Endothelial cell of umbilical vein (primary cell): ENCODE results near the gene PDGFRB. TPM values are rescaled to one million over a fixed set of nuclear protein-coding genes. Genes with fewer than 3 reads are reported as not detected.

Source experiments
- BruUV-seq: library from RNA; stranded (reverse); fragments of 400-500 nt; replicated peaks from 2 replicates; lab custom pipeline; 2021; lab: Mats Ljungman, UMichigan
- CTCF ChIA-PET: fragments of 300-600, 350-600 bp; sonication (Branson Sonifier 250); formaldehyde crosslinking; loops from one replicate; lab custom pipeline; 2021; ENCODE audit warnings: antibody characterized with exemption, inconsistent platforms; lab: Charles Lee
- POLR2A ChIA-PET: fragments of 300-600, 350-600 bp; sonication (Branson Sonifier 250); formaldehyde crosslinking; loops from one replicate; lab custom pipeline; 2021; ENCODE audit warnings: antibody characterized with exemption, inconsistent platforms; lab: Charles Lee
- DNase-seq: peaks from one replicate; pipeline ENCODE4 v3.0.0-alpha.2; 2011; ENCODE audit warnings: low read depth, low spot score
- FAIRE-seq: peaks from 2 replicates; lab custom pipeline; 2011; peaks lifted over from hg19 to GRCh38; lab: Jason Lieb, UNC
- H2AFZ ChIP-seq: 2 replicates; pipeline ENCODE4 v1.6.0; 2012; ENCODE audit warnings: low read depth, low read length, control low read depth, inconsistent platforms
- H3K27ac ChIP-seq: 2 replicates; pipeline ENCODE4 v1.5.1; 2011; ENCODE audit warnings: low read depth, mild to moderate bottlenecking, control low read depth, low read length, moderate library complexity; ENCODE audit not compliant: insufficient read depth
- H3K27me3 ChIP-seq, 2 experiments: 2 replicates each; pipeline versions ENCODE4 v1.6.0 to v1.6.1; 2011; ENCODE audit warnings: low read length in 2 of 2, mixed read lengths in 1 of 2; ENCODE audit not compliant: control insufficient read depth in 2 of 2, insufficient read depth in 2 of 2
- H3K36me3 ChIP-seq, 2 experiments: 2 replicates in 1 of 2; 3 replicates in 1 of 2; pipeline ENCODE4 v1.5.1; 2011; ENCODE audit warnings: low read length in 2 of 2, mild to moderate bottlenecking in 1 of 2, moderate library complexity in 1 of 2; ENCODE audit not compliant: control insufficient read depth in 2 of 2, insufficient read depth in 2 of 2; ENCODE audit errors: extremely low read depth in 1 of 2
- H3K4me1 ChIP-seq: 3 replicates; pipeline ENCODE4 v1.5.1; 2011; ENCODE audit warnings: mild to moderate bottlenecking, low read length; ENCODE audit not compliant: control insufficient read depth, insufficient read depth; ENCODE audit errors: extremely low read depth
- H3K4me2 ChIP-seq: 2 replicates; pipeline ENCODE4 v1.6.1; 2011; ENCODE audit warnings: low read length, control low read depth, mixed read lengths; ENCODE audit not compliant: insufficient read depth
- H3K4me3 ChIP-seq, 3 experiments: fragments of 200-600 bp in 1 of 3; sonication (generic), shearing (Covaris generic) in 1 of 3; replicated peaks in 1 of 3; 2 replicates each; pipeline ENCODE4 v1.5.1; 2011 to 2016; ENCODE audit warnings: control low read depth in 3 of 3, low read length in 3 of 3, mild to moderate bottlenecking in 2 of 3, inconsistent platforms in 1 of 3, low read depth in 1 of 3, moderate library complexity in 1 of 3; ENCODE audit not compliant: insufficient read depth in 1 of 3
- H3K79me2 ChIP-seq: 2 replicates; pipeline ENCODE4 v1.6.0; 2012; ENCODE audit warnings: low read length, inconsistent platforms; ENCODE audit not compliant: control insufficient read depth, insufficient read depth
- H3K9ac ChIP-seq: replicated peaks from 2 replicates; pipeline ENCODE3; 2011; ENCODE audit warnings: low read length, control low read depth; ENCODE audit not compliant: insufficient read depth; ENCODE audit errors: extremely low read depth
- H3K9me1 ChIP-seq: replicated peaks from 3 replicates; pipeline ENCODE4 v1.6.0; 2011; ENCODE audit warnings: mild to moderate bottlenecking, low read length; ENCODE audit not compliant: control insufficient read depth, insufficient read depth; ENCODE audit errors: extremely low read depth
- H3K9me3 ChIP-seq: replicated peaks from 2 replicates; pipeline ENCODE4 v1.5.1; 2012; ENCODE audit warnings: low read length, inconsistent platforms; ENCODE audit not compliant: control insufficient read depth, insufficient read depth
- H4K20me1 ChIP-seq: replicated peaks from 2 replicates; pipeline ENCODE3; 2011; ENCODE audit warnings: mild to moderate bottlenecking, low read length; ENCODE audit not compliant: control insufficient read depth, insufficient read depth; ENCODE audit errors: extremely low read depth
- EZH2 ChIP-seq: IDR thresholded peaks from 2 replicates; pipeline ENCODE4 v1.6.1; 2012; ENCODE audit warnings: borderline replicate concordance, low read depth, mild to moderate bottlenecking, moderate library complexity, low read length, inconsistent platforms; ENCODE audit not compliant: severe bottlenecking
- FOS ChIP-seq: IDR thresholded peaks from 2 replicates; pipeline ENCODE4 v1.6.1; 2011; ENCODE audit warnings: mild to moderate bottlenecking, low read length, moderate library complexity, borderline replicate concordance; ENCODE audit not compliant: insufficient read depth
- GATA2 ChIP-seq: IDR thresholded peaks from 2 replicates; pipeline ENCODE4 v1.7.0; 2011; ENCODE audit warnings: low read depth, mild to moderate bottlenecking, moderate library complexity, mixed read lengths, low read length; ENCODE audit not compliant: insufficient read length, insufficient read depth
- JUN ChIP-seq: IDR thresholded peaks from 2 replicates; pipeline ENCODE4 v1.6.1; 2011; ENCODE audit warnings: borderline replicate concordance, low read depth; ENCODE audit not compliant: insufficient read length, insufficient read depth
- MAX ChIP-seq: IDR thresholded peaks from 2 replicates; pipeline ENCODE4 v1.6.1; 2011; ENCODE audit not compliant: insufficient read depth, insufficient read length
- POLR2AphosphoS5 ChIP-seq: IDR thresholded peaks from 2 replicates; pipeline ENCODE4 v1.6.1; 2012; ENCODE audit warnings: low read depth, mild to moderate bottlenecking, control low read depth, low read length, moderate library complexity; ENCODE audit not compliant: insufficient read depth
- dilution Hi-C: fragments of 300-500 bp; cut with MboI; formaldehyde crosslinking; loops from one replicate; pipeline ENCODE4 v1.15.0; 2019; ENCODE audit warnings: low sequenced_read_pairs; ENCODE audit not compliant: extremely low pct_ligation_motif_present
- intact Hi-C: fragments of 100-400 bp; cut with micrococcal nuclease; formaldehyde crosslinking; loops from one replicate; pipeline ENCODE4 v1.10.0; 2022
- polyA plus RNA-seq, 4 experiments: library from polyadenylated mRNA; depleted of rRNA in 3 of 4; stranded (reverse) in 3 of 4; unstranded in 1 of 4; fragments of >200 nt; gene quantifications; 2 replicates each; pipeline versions ENCODE4 v1.2.1 to v1.2.3, GENCODE V29; 2011 to 2012; ENCODE audit warnings: missing spikeins in 1 of 4
- total RNA-seq: library from RNA; stranded (reverse); gene quantifications from 2 replicates; pipeline ENCODE4 v1.2.3, GENCODE V29; 2021

PDGFRB gene
- total and polyA plus RNA-seq, 2 donors (not counting 3 experiments of a cell fraction or from before 2014, with no cell fraction given), result 1.4 to 1.7 TPM

DNA sequence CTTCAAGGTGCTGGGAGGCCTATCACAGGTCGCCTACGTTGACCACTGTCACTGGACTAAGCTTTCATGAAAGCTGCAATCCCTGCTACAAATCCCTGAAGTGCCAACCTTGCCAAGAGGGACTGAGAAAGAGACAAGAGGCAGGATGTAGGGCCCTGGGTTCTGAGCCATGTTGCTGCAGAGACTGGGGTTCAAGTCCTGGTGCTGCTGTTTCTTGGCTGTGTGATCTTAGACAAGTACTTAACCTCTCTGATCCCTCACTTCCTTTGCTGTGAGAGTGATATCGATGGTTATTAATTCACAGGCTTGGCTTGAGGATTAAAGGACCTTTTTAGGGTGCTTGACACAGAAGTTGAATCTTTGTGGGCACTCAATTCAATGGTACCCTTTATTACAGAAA lies 84.8 kb downstream of the PDGFRB start:
- TF ChIP-seq GATA2 (no peak), MAX (no peak), FOS (no peak)
- CTCF ChIA-PET, result no interaction called here
- Histone ChIP-seq H3K4me1 (peaks cover 25% of the 10 kb centered on the region), H3K27me3 (peaks cover 4 to 9% of the 10 kb centered on the region in 2 experiments), H3K4me2 (no peak overlapping the region), H3K79me2 (no peaks in the 10 kb centered on the region), H4K20me1 (no peaks in the 10 kb centered on the region), H3K9ac (no peak overlapping the region), H2AFZ (no peak overlapping the region), H3K27ac (no peak overlapping the region), H3K9me1 (no peaks in the 10 kb centered on the region), H3K4me3 (no peak overlapping the region), H3K36me3 (no peaks in the 10 kb centered on the region), H3K9me3 (no peaks in the 10 kb centered on the region)
- dilution Hi-C loops, result no loop called here
- intact Hi-C loops, result no loop called here
- FAIRE-seq (no peak), DNase-seq (no peak)
- no TSS peak for BruUV-seq
- POLR2A ChIA-PET, result no interaction called here

DNA sequence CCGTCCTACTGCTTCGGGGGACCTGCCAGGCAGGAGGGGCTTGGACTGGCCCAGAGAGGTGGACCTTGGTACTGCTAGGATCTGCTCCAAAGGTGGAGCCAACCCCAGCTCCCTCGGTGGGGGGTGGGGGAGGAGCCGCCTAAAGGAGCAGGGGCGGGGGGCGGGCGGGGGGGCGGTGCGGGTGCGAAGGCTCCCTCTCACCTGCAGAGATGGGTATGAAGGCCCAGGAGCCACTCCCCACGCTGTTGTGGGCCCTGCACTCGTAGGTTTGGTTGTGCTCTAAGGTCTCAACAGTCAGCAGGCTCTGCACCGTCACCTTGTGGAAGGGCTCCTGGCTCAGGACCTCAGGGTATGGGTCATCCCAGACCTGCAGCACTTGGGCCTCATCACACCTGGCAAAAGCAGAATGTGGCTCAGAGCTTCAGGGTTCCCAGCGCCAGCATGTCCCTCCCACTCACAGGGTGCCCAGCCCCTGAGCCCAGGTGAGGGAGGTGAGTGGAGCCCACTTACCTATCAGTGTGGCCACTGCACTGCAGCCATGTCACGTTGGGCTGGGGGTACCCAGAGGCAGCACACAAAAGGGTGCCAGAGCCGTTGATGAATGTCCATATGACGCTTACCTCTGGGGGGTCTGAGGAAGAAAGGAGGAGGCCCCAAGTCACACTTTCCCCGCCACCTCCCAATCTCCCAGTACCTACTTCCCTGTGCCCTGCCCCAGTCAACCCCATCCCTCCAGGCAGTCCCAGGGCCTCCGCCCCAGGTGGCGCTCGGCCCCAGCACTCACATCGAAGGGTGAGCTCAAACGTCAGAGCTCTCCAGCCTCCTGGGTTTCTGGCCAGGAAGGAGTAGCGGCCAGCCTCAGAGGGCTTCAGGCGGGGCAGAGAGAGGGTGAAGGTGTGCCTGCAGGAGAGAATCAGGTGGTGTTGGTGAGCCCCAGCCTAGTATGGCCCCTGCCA lies 85.7 kb downstream of the PDGFRB start:
- H3K36me3 ChIP-seq, result no peaks in the 10 kb centered on the region
- no peak overlapping the region for H3K4me2 ChIP-seq
- no peak overlapping the region for H3K9ac ChIP-seq
- dilution Hi-C loops (no loop called here), intact Hi-C loops (no loop called here)
- H3K9me3 ChIP-seq, result no peaks in the 10 kb centered on the region
- no peak for TF ChIP-seq POLR2AphosphoS5
- TF ChIP-seq MAX, result no peak
- TF ChIP-seq EZH2, result no peak
- TF ChIP-seq JUN, result no peak
- H2AFZ ChIP-seq, result no peak overlapping the region
- CTCF ChIA-PET, result interaction anchor here (0.6 kb wide), 1 partner anchor 24 kb away, joined by 3 read pairs; no protein-coding TSS in a partner anchor
- POLR2A ChIA-PET, result interaction anchor here (0.6 kb wide), 1 partner anchor 196 kb away, joined by 3 read pairs; no protein-coding TSS in a partner anchor
- no peak overlapping the region for H3K27ac ChIP-seq
- H4K20me1 ChIP-seq, result no peaks in the 10 kb centered on the region
- H3K79me2 ChIP-seq, result no peaks in the 10 kb centered on the region
- peaks cover 29% of the 10 kb centered on the region for H3K4me1 ChIP-seq
- DNase-seq, result no peak
- H3K4me3 ChIP-seq, result no peak overlapping the region
- H3K27me3 ChIP-seq, result peaks cover 2 to 8% of the 10 kb centered on the region in 2 experiments
- BruUV-seq, result no TSS peak
- no peak for FAIRE-seq
- no peaks in the 10 kb centered on the region for H3K9me1 ChIP-seq
